Measurements from ENCODE around the gene GPBP1.

DNA sequence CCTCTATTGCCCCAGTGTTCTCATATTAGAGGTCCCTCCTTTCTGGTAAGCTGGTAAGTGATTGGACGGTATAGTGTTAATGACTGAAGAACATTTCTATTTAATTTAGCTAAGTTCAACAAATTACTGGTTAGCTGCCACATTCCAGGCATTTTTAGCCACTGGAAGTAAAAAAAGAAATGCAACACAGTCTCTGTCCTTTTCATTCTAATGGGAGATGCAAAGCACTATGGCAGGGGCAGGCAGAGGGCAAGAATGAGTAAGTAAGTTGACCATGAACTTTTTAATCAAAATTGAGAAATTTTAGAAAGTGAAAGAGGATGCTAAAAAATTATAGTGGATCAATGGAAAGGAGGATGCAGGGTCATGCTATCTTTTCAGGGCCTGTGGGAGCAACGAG, 137.4 kb downstream of the GPBP1 start:
- TF ChIP-seq, protein P1, sequence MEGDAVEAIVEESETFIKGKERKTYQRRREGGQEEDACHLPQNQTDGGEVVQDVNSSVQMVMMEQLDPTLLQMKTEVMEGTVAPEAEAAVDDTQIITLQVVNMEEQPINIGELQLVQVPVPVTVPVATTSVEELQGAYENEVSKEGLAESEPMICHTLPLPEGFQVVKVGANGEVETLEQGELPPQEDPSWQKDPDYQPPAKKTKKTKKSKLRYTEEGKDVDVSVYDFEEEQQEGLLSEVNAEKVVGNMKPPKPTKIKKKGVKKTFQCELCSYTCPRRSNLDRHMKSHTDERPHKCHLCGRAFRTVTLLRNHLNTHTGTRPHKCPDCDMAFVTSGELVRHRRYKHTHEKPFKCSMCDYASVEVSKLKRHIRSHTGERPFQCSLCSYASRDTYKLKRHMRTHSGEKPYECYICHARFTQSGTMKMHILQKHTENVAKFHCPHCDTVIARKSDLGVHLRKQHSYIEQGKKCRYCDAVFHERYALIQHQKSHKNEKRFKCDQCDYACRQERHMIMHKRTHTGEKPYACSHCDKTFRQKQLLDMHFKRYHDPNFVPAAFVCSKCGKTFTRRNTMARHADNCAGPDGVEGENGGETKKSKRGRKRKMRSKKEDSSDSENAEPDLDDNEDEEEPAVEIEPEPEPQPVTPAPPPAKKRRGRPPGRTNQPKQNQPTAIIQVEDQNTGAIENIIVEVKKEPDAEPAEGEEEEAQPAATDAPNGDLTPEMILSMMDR (IDR thresholded peaks at IDR 0.05), result no peak
- TF ChIP-seq POLR2A (IDR thresholded peaks at IDR 0.05), result no peak

All from adrenal gland (tissue), 5 donors.